GM10248 (cell line): ENCODE data around the gene DMKN.

Source experiments
- CTCF ChIA-PET: fragments of 300-600 bp; sonication (Branson Sonifier 250); formaldehyde crosslinking; extraction: SDS; loops from one replicate; lab custom pipeline; 2021; ENCODE audit warnings: antibody characterized with exemption; lab: Yijun Ruan, JAX
- POLR2A ChIA-PET: fragments of 350-650 bp; sonication (Branson Sonifier 250); formaldehyde crosslinking; extraction: SDS; loops from one replicate; lab custom pipeline; 2020; ENCODE audit warnings: antibody characterized with exemption; lab: Yijun Ruan, JAX
- DNase-seq: peaks from one replicate; pipeline ENCODE4 v3.0.0; 2012; ENCODE audit errors: extremely low spot score
- CTCF ChIP-seq: IDR thresholded peaks from 2 replicates; pipeline ENCODE4 v1.5.1; 2012; ENCODE audit warnings: mild to moderate bottlenecking, low read depth; ENCODE audit errors: extremely low read depth, missing control alignments, control extremely low read depth

The DMKN gene

GRCh38 chr19:35545001-35545854 is 31.8 kb upstream of the DMKN start, which contains the start of gene TMEM147:
TMEM147 (plus strand) TSS chr19:35545626; CDS start chr19:35545740, 114 bp downstream.
- CTCF ChIA-PET: interaction anchor here (1.3 to 4.2 kb wide), 2 partner anchors 11 to 36 kb away, joined by 3 to 22 read pairs; no protein-coding TSS in a partner anchor
- POLR2A ChIA-PET: interaction anchor here (0.5 kb wide), 1 partner anchor 204 kb away, joined by 3 read pairs; no protein-coding TSS in a partner anchor

GRCh38 chr19:35544110-35544802 is 30.8 kb upstream of the DMKN start:
- TF ChIP-seq CTCF: no peak
- ChIA-PET POLR2A (no interaction called here), CTCF (interaction anchor here (1.3 to 4.2 kb wide), 4 partner anchors 10 to 191 kb away, joined by 3 to 22 read pairs (median 4); no protein-coding TSS in a partner anchor)
- no peak for DNase-seq

More at GRCh38 chr19:35545001-35545854, 31.8 kb upstream of the DMKN start, which contains the start of gene TMEM147:
- TF ChIP-seq CTCF: no peak
- peak; percentile 98 for DNase-seq

GRCh38 chr19:35543280-35544109 is 30.0 kb upstream of the DMKN start:
- CTCF ChIA-PET: interaction anchor here (1.3 to 4.2 kb wide), 5 partner anchors 10 to 190 kb away, joined by 3 to 22 read pairs (median 4); no protein-coding TSS in a partner anchor
- DNase-seq: no peak
- POLR2A ChIA-PET: no interaction called here
- TF ChIP-seq CTCF: no peak

GRCh38 chr19:35542209-35542608 is 28.8 kb upstream of the DMKN start:
- TF ChIP-seq CTCF: no peak
- CTCF ChIA-PET: interaction anchor here (1.5 to 4.2 kb wide), 3 partner anchors 26 to 47 kb away, joined by 4 to 22 read pairs (median 9); no protein-coding TSS in a partner anchor
- DNase-seq: no peak
- POLR2A ChIA-PET: no interaction called here

GRCh38 chr19:35540356-35540927 is 27.0 kb upstream of the DMKN start:
- ChIA-PET POLR2A (no interaction called here), CTCF (interaction anchor here (1.0 kb wide), 3 partner anchors 8 to 45 kb away, joined by 3 to 5 read pairs (median 3); no protein-coding TSS in a partner anchor)
- no peak for TF ChIP-seq CTCF
- no peak for DNase-seq
